ENCODE measurements around the gene RAI2.
"Not testable (repeated sequence)": the region's sequence is repeated elsewhere in the genome, so short reads cannot be mapped to it uniquely, and the experiment has no call there.

The RAI2 gene

GRCh38 chrX:17828171-17828570 lies 32.9 kb downstream of the RAI2 start:
- no peak for DNase-seq (ENCODE audit: low read depth)

- DNase-seq (ENCODE audit: low read depth) = no peak
Measured at GRCh38 chrX:17826609-17827496, 34.2 kb downstream of the RAI2 start.

GRCh38 chrX:17824980-17825379 lies 36.1 kb downstream of the RAI2 start:
- no peak for DNase-seq (ENCODE audit: low read depth)

- no peak for DNase-seq (ENCODE audit: low read depth)
Measured at GRCh38 chrX:17822351-17822750, 38.7 kb downstream of the RAI2 start.

GRCh38 chrX:17820100-17820499 lies 41.0 kb downstream of the RAI2 start:
- DNase-seq (ENCODE audit: low read depth) = no peak

GRCh38 chrX:17818726-17819125 lies 42.4 kb downstream of the RAI2 start:
- no peak for DNase-seq (ENCODE audit: low read depth)

GRCh38 chrX:17817251-17817650 lies 43.8 kb downstream of the RAI2 start:
- DNase-seq (ENCODE audit: low read depth) = no peak

GRCh38 chrX:17814557-17814956 lies 46.5 kb downstream of the RAI2 start:
- DNase-seq (ENCODE audit: low read depth) = no peak

GRCh38 chrX:17814059-17814458 lies 47.0 kb downstream of the RAI2 start:
- DNase-seq (ENCODE audit: low read depth) = no peak

GRCh38 chrX:17813277-17813676 lies 47.8 kb downstream of the RAI2 start:
- no peak for DNase-seq (ENCODE audit: low read depth)

GRCh38 chrX:17812763-17813162 lies 48.3 kb downstream of the RAI2 start:
- no peak for DNase-seq (ENCODE audit: low read depth)

GRCh38 chrX:17809984-17810383 lies 51.1 kb downstream of the RAI2 start:
- DNase-seq (ENCODE audit: low read depth) = no peak

- no peak for DNase-seq (ENCODE audit: low read depth)
Measured at GRCh38 chrX:17809273-17809672, 51.8 kb downstream of the RAI2 start.

- DNase-seq (ENCODE audit: low read depth) = no peak
Measured at GRCh38 chrX:17805120-17805519, 56.0 kb downstream of the RAI2 start.

- DNase-seq (ENCODE audit: low read depth) = no peak
Measured at GRCh38 chrX:17803449-17803848, 57.6 kb downstream of the RAI2 start.

GRCh38 chrX:17802756-17803155 lies 58.3 kb downstream of the RAI2 start:
- DNase-seq (ENCODE audit: low read depth) = no peak

- no peak for DNase-seq (ENCODE audit: low read depth)
Measured at GRCh38 chrX:17801431-17801830, 59.7 kb downstream of the RAI2 start.

GRCh38 chrX:17798921-17799320 lies 62.2 kb downstream of the RAI2 start:
- DNase-seq (ENCODE audit: low read depth) = no peak

- DNase-seq (ENCODE audit: low read depth) = no peak
Measured at GRCh38 chrX:17792826-17793225, 68.3 kb downstream of the RAI2 start.

GRCh38 chrX:17788956-17789562 lies 72.0 kb downstream of the RAI2 start:
- no peak for DNase-seq (ENCODE audit: low read depth)

- peak; percentile 14 for DNase-seq (ENCODE audit: low read depth)
Measured at GRCh38 chrX:17788439-17788838, 72.7 kb downstream of the RAI2 start.

- DNase-seq (ENCODE audit: low read depth) = no peak
Measured at GRCh38 chrX:17787557-17787956, 73.5 kb downstream of the RAI2 start.

- DNase-seq (ENCODE audit: low read depth) = not testable (repeated sequence)
Measured at GRCh38 chrX:17786554-17787347, 74.3 kb downstream of the RAI2 start.
